Keratinocyte (primary cell): Measurements from ENCODE around the gene OR4D1.

ENCODE experiments used
- CTCF ChIP-seq, 3 experiments: IDR thresholded peaks in 1 of 3; conservative IDR thresholded peaks in 1 of 3; optimal IDR thresholded peaks in 1 of 3; 2 replicates in 2 of 3; 3 replicates in 1 of 3; pipeline versions ENCODE3 to v1.5.1; 2011; ENCODE audit warnings: low read length in 3 of 3, mild to moderate bottlenecking in 3 of 3, moderate library complexity in 2 of 3, control low read depth in 1 of 3, inconsistent platforms in 1 of 3; ENCODE audit not compliant: insufficient read depth in 2 of 3; ENCODE audit errors: extremely low read depth in 1 of 3
- EZH2 ChIP-seq: IDR thresholded peaks from one replicate; pipeline ENCODE4 v1.6.1; 2012; ENCODE audit warnings: inconsistent platforms, mild to moderate bottlenecking, low read length, moderate library complexity

- TF ChIP-seq CTCF (optimal IDR thresholded peaks at IDR 0.05 in 1 of 3, IDR thresholded peaks at IDR 0.05 in 1 of 3, conservative IDR thresholded peaks at IDR 0.05 in 1 of 3; ENCODE audit: extremely low read depth in 1 of 3, insufficient read depth in 2 of 3, low read length in 3 of 3) (no peak), EZH2 (no peak)
Observed at GRCh38 chr17:58113947-58114346, 34.2 kb upstream of the OR4D1 start.
